HEK293 (cell line): ENCODE measurements around the gene TMEM239.
A peak's percentile ranks its signal among the peaks of the same experiment; 100 is the strongest.

Experiments used
- CTCF ChIA-PET: fragments of 350-600 bp; formaldehyde crosslinking; extraction: SDS; loops from one replicate; lab custom pipeline; 2021; ENCODE audit warnings: antibody characterized with exemption; lab: Yijun Ruan, JAX
- POLR2A ChIA-PET: fragments of 300-600 bp; formaldehyde crosslinking; extraction: SDS; loops from one replicate; lab custom pipeline; 2020; ENCODE audit warnings: antibody characterized with exemption, inconsistent platforms; lab: Yijun Ruan, JAX
- H3K27ac ChIP-seq: fragments of 200-500 bp; sonication (Bioruptor generic); 2 replicates; pipeline ENCODE4 v1.5.1; 2014; ENCODE audit warnings: low read depth, low read length, control low read depth, inconsistent platforms; ENCODE audit errors: extremely low read depth
- H3K36me3 ChIP-seq, 2 experiments: fragments of 200-500 bp in 1 of 2; sonication (Bioruptor generic) in 1 of 2; 1 replicate in 1 of 2; 2 replicates in 1 of 2; pipeline ENCODE4 v1.5.1; 2014 to 2017; ENCODE audit warnings: inconsistent platforms in 2 of 2, low read length in 2 of 2; ENCODE audit not compliant: control insufficient read depth in 2 of 2, insufficient read depth in 1 of 2
- H3K4me1 ChIP-seq: fragments of 200-500 bp; sonication (Bioruptor generic); 2 replicates; pipeline ENCODE4 v1.5.1; 2014; ENCODE audit warnings: mild to moderate bottlenecking, low read length, inconsistent platforms; ENCODE audit not compliant: control insufficient read depth, insufficient read depth
- H3K4me3 ChIP-seq: 2 replicates; pipeline ENCODE4 v1.5.1; 2011; ENCODE audit warnings: low read depth, mild to moderate bottlenecking, control low read depth, low read length, moderate library complexity
- H3K9me3 ChIP-seq: fragments of 200-500 bp; sonication (Bioruptor generic); 2 replicates; pipeline ENCODE4 v1.5.1; 2014; ENCODE audit warnings: low read depth, low read length, inconsistent platforms; ENCODE audit not compliant: control insufficient read depth, insufficient read depth
- BCL11B ChIP-seq: fragments of 450-650 bp; formaldehyde crosslinking; IDR thresholded peaks from 2 replicates; pipeline ENCODE4 v1.5.1; 2016; ENCODE audit warnings: low read depth, missing biosample characterization, missing genetic modification characterization
- HOXC10 ChIP-seq: sonication (generic); formaldehyde crosslinking; IDR thresholded peaks from 2 replicates; pipeline ENCODE4 v1.8.1; 2023; ENCODE audit warnings: mild to moderate bottlenecking, missing genetic modification reagents
- KLF1 ChIP-seq: fragments of 450-650 bp; formaldehyde crosslinking; IDR thresholded peaks from 2 replicates; pipeline ENCODE4 v1.5.1; 2016; ENCODE audit warnings: missing biosample characterization, missing genetic modification characterization
- ZNF221 ChIP-seq: fragments of 450-650 bp; formaldehyde crosslinking; IDR thresholded peaks from 2 replicates; pipeline ENCODE4 v1.5.1; 2017; ENCODE audit warnings: missing biosample characterization, missing genetic modification characterization, borderline replicate concordance
- ZNF223 ChIP-seq: fragments of 450-650 bp; formaldehyde crosslinking; IDR thresholded peaks from 2 replicates; pipeline ENCODE4 v1.5.1; 2016; ENCODE audit warnings: missing biosample characterization, missing genetic modification characterization
- ZNF354C ChIP-seq: fragments of 450-650 bp; formaldehyde crosslinking; IDR thresholded peaks from 2 replicates; pipeline ENCODE4 v1.5.1; 2016; ENCODE audit warnings: missing biosample characterization, missing genetic modification characterization, low read depth, borderline replicate concordance
- ZNF37A ChIP-seq: fragments of 450-650 bp; IDR thresholded peaks from 2 replicates; pipeline ENCODE4 v1.5.1; 2018; ENCODE audit warnings: missing biosample characterization, missing genetic modification characterization
- ZNF398 ChIP-seq: fragments of 450-650 bp; formaldehyde crosslinking; IDR thresholded peaks from 2 replicates; pipeline ENCODE4 v1.5.1; 2017; ENCODE audit warnings: missing biosample characterization, missing genetic modification characterization
- ZNF488 ChIP-seq: fragments of 450-650 bp; formaldehyde crosslinking; IDR thresholded peaks from 2 replicates; pipeline ENCODE4 v1.5.1; 2016; ENCODE audit warnings: missing biosample characterization, missing genetic modification characterization
- ZNF571 ChIP-seq: fragments of 450-650 bp; formaldehyde crosslinking; IDR thresholded peaks from 2 replicates; pipeline ENCODE4 v1.5.0; 2017; ENCODE audit warnings: missing biosample characterization, missing genetic modification characterization
- ZNF629 ChIP-seq: fragments of 450-650 bp; formaldehyde crosslinking; IDR thresholded peaks from 2 replicates; pipeline ENCODE4 v1.5.1; 2017; ENCODE audit warnings: missing biosample characterization, missing genetic modification characterization
- ZNF677 ChIP-seq: fragments of 450-650 bp; IDR thresholded peaks from 2 replicates; pipeline ENCODE4 v1.5.0; 2018; ENCODE audit warnings: missing biosample characterization, mild to moderate bottlenecking, missing genetic modification characterization, moderate library complexity
- ZNF701 ChIP-seq: fragments of 450-650 bp; formaldehyde crosslinking; IDR thresholded peaks from 2 replicates; pipeline ENCODE4 v1.5.1; 2016; ENCODE audit warnings: missing biosample characterization, missing genetic modification characterization
- ZNF747 ChIP-seq: fragments of 450-650 bp; formaldehyde crosslinking; IDR thresholded peaks from 2 replicates; pipeline ENCODE4 v1.5.1; 2016; ENCODE audit warnings: missing biosample characterization, missing genetic modification characterization
- ZXDB ChIP-seq: fragments of 450-650 bp; formaldehyde crosslinking; IDR thresholded peaks from 2 replicates; pipeline ENCODE4 v1.5.1; 2016; ENCODE audit warnings: missing biosample characterization, missing genetic modification characterization
- TF ChIP-seq, protein P1 (sequence below): fragments of 450-650 bp; formaldehyde crosslinking; IDR thresholded peaks from 2 replicates; pipeline ENCODE4 v1.5.0; 2017; ENCODE audit warnings: missing biosample characterization, missing genetic modification characterization, borderline replicate concordance
- TF ChIP-seq, protein P2 (sequence below): fragments of 450-650 bp; formaldehyde crosslinking; IDR thresholded peaks from 2 replicates; pipeline ENCODE4 v1.5.1; 2016; ENCODE audit warnings: missing biosample characterization, missing genetic modification characterization, borderline replicate concordance

The TMEM239 gene

GRCh38 chr20:2866236-2866635 lies 50.1 kb downstream of the TMEM239 start:
- CTCF ChIA-PET: interaction anchor here (0.7 to 3.4 kb wide), 6 partner anchors 10 to 178 kb away, joined by 3 to 22 read pairs (median 7); no protein-coding TSS in a partner anchor
- POLR2A ChIA-PET: no interaction called here
- H3K36me3 ChIP-seq: peaks cover 0 to 47% of the 10 kb centered on the region in 2 experiments; a peak in 2 of 3 replicates

GRCh38 chr20:2867081-2867864 lies 51.1 kb downstream of the TMEM239 start:
- Histone ChIP-seq H3K36me3 (peaks cover 0 to 40% of the 10 kb centered on the region in 2 experiments; a peak in 2 of 3 replicates), H3K4me1 (peaks cover 8% of the 10 kb centered on the region), H3K4me3 (no peak overlapping the region), H3K27ac (no peak overlapping the region), H3K9me3 (no peaks in the 10 kb centered on the region)
- ChIA-PET CTCF (interaction anchor here (0.8 to 3.4 kb wide), 5 partner anchors 13 to 481 kb away, joined by 3 to 22 read pairs (median 5); no protein-coding TSS in a partner anchor), POLR2A (no interaction called here)
- TF ChIP-seq ZNF223 (no peak), HOXC10 (CRISPR knock-in tag) (no peak), ZNF571 (tag by site-specific recombination) (no peak), BCL11B (no peak), KLF1 (tag by site-specific recombination) (peak; percentile 58), ZNF701 (tag by site-specific recombination) (no peak), ZNF747 (no peak), ZNF354C (tag by site-specific recombination) (no peak), ZNF629 (tag by site-specific recombination) (no peak), ZXDB (tag by site-specific recombination) (no peak), ZNF398 (tag by site-specific recombination) (peak; percentile 21; the same call in 1 of the 2 replicates), ZNF221 (tag by site-specific recombination) (no peak), ZNF488 (no peak), ZNF677 (no peak)
- TF ChIP-seq, protein P1, sequence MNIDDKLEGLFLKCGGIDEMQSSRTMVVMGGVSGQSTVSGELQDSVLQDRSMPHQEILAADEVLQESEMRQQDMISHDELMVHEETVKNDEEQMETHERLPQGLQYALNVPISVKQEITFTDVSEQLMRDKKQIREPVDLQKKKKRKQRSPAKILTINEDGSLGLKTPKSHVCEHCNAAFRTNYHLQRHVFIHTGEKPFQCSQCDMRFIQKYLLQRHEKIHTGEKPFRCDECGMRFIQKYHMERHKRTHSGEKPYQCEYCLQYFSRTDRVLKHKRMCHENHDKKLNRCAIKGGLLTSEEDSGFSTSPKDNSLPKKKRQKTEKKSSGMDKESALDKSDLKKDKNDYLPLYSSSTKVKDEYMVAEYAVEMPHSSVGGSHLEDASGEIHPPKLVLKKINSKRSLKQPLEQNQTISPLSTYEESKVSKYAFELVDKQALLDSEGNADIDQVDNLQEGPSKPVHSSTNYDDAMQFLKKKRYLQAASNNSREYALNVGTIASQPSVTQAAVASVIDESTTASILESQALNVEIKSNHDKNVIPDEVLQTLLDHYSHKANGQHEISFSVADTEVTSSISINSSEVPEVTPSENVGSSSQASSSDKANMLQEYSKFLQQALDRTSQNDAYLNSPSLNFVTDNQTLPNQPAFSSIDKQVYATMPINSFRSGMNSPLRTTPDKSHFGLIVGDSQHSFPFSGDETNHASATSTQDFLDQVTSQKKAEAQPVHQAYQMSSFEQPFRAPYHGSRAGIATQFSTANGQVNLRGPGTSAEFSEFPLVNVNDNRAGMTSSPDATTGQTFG (tag by site-specific recombination): no peak

More at GRCh38 chr20:2866236-2866635, 50.1 kb downstream of the TMEM239 start:
- TF ChIP-seq ZNF37A (tag by site-specific recombination): no peak
- TF ChIP-seq, protein P2, sequence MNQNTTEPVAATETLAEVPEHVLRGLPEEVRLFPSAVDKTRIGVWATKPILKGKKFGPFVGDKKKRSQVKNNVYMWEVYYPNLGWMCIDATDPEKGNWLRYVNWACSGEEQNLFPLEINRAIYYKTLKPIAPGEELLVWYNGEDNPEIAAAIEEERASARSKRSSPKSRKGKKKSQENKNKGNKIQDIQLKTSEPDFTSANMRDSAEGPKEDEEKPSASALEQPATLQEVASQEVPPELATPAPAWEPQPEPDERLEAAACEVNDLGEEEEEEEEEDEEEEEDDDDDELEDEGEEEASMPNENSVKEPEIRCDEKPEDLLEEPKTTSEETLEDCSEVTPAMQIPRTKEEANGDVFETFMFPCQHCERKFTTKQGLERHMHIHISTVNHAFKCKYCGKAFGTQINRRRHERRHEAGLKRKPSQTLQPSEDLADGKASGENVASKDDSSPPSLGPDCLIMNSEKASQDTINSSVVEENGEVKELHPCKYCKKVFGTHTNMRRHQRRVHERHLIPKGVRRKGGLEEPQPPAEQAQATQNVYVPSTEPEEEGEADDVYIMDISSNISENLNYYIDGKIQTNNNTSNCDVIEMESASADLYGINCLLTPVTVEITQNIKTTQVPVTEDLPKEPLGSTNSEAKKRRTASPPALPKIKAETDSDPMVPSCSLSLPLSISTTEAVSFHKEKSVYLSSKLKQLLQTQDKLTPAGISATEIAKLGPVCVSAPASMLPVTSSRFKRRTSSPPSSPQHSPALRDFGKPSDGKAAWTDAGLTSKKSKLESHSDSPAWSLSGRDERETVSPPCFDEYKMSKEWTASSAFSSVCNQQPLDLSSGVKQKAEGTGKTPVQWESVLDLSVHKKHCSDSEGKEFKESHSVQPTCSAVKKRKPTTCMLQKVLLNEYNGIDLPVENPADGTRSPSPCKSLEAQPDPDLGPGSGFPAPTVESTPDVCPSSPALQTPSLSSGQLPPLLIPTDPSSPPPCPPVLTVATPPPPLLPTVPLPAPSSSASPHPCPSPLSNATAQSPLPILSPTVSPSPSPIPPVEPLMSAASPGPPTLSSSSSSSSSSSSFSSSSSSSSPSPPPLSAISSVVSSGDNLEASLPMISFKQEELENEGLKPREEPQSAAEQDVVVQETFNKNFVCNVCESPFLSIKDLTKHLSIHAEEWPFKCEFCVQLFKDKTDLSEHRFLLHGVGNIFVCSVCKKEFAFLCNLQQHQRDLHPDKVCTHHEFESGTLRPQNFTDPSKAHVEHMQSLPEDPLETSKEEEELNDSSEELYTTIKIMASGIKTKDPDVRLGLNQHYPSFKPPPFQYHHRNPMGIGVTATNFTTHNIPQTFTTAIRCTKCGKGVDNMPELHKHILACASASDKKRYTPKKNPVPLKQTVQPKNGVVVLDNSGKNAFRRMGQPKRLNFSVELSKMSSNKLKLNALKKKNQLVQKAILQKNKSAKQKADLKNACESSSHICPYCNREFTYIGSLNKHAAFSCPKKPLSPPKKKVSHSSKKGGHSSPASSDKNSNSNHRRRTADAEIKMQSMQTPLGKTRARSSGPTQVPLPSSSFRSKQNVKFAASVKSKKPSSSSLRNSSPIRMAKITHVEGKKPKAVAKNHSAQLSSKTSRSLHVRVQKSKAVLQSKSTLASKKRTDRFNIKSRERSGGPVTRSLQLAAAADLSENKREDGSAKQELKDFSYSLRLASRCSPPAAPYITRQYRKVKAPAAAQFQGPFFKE (tag by site-specific recombination): no peak
- Histone ChIP-seq H3K4me3 (no peak overlapping the region), H3K27ac (no peak overlapping the region), H3K4me1 (peaks cover 8% of the 10 kb centered on the region), H3K9me3 (no peaks in the 10 kb centered on the region)
